Gastrocnemius medialis (tissue), 4 donors: Measurements from ENCODE around the gene HMGB1.

Source experiments
- POLR2A ChIP-seq, 2 donors: fragments of 450-650 bp; IDR thresholded peaks; one replicate each; pipeline ENCODE4 v1.6.1; 2017; ENCODE audit warnings: antibody characterized with exemption in 2 of 2, mild to moderate bottlenecking in 2 of 2, moderate library complexity in 2 of 2
- TF ChIP-seq, protein P1 (sequence below), 5 experiments: fragments of 450-650 bp in 3 of 5; fragments of 200-600 bp in 2 of 5; sonication (generic) in 2 of 5; IDR thresholded peaks in 4 of 5; conservative IDR thresholded peaks in 1 of 5; 1 replicate in 4 of 5; 2 replicates in 1 of 5; pipeline ENCODE4 v1.5.1; 2016 to 2019; ENCODE audit warnings: antibody characterized with exemption in 5 of 5, mild to moderate bottlenecking in 3 of 5, moderate library complexity in 3 of 5

DNA sequence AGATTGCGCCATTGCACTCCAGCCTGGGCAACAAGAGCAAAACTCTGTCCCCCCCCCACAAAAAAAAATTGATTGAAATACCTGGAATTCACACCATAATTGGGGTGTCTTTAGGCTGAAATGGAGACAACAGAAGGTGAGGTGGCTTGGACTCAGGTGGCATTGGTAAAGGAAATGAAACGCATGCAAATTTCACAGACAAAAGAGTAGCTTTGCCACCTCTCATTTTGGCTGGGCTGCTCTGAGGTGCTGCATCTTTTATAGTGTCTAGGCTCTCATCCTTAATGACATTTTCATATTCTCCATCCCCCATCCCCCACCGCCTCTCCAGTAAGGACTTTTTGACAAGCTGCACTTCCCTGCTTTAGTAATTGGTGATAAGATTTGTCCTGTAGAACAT is 36.5 kb downstream of the HMGB1 start:
- TF ChIP-seq, protein P1, sequence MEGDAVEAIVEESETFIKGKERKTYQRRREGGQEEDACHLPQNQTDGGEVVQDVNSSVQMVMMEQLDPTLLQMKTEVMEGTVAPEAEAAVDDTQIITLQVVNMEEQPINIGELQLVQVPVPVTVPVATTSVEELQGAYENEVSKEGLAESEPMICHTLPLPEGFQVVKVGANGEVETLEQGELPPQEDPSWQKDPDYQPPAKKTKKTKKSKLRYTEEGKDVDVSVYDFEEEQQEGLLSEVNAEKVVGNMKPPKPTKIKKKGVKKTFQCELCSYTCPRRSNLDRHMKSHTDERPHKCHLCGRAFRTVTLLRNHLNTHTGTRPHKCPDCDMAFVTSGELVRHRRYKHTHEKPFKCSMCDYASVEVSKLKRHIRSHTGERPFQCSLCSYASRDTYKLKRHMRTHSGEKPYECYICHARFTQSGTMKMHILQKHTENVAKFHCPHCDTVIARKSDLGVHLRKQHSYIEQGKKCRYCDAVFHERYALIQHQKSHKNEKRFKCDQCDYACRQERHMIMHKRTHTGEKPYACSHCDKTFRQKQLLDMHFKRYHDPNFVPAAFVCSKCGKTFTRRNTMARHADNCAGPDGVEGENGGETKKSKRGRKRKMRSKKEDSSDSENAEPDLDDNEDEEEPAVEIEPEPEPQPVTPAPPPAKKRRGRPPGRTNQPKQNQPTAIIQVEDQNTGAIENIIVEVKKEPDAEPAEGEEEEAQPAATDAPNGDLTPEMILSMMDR (IDR thresholded peaks at IDR 0.05 in 4 of 5, conservative IDR thresholded peaks at IDR 0.05 in 1 of 5): no peak
- TF ChIP-seq POLR2A (IDR thresholded peaks at IDR 0.05): no peak
